HepG2 (cell line): ENCODE results near the gene ZMYND10. TPM values are rescaled to one million over a fixed set of nuclear protein-coding genes. Genes with fewer than 3 reads are reported as not detected.

Experiments used
- ATF7 ChIP-seq, 2 experiments: fragments of 450-650 bp in 1 of 2; sonication (generic) in 1 of 2; formaldehyde crosslinking in 1 of 2; IDR thresholded peaks; 2 replicates each; pipeline versions ENCODE4 v1.4.0 to v1.6.1; 2016 to 2020; ENCODE audit warnings: antibody characterized with exemption in 1 of 2, mild to moderate bottlenecking in 1 of 2, missing genetic modification reagents in 1 of 2
- CBFB ChIP-seq: sonication (generic); formaldehyde crosslinking; IDR thresholded peaks from 2 replicates; pipeline ENCODE4 v1.4.0; 2020; ENCODE audit warnings: missing genetic modification reagents
- FUBP1 ChIP-seq: sonication (generic); formaldehyde crosslinking; IDR thresholded peaks from 2 replicates; pipeline ENCODE4 v1.5.1; 2020; ENCODE audit warnings: missing genetic modification reagents, mild to moderate bottlenecking, borderline replicate concordance
- GABPA ChIP-seq, 2 experiments: IDR thresholded peaks; 2 replicates each; pipeline ENCODE4 v1.6.1; 2011 to 2016; ENCODE audit warnings: low read depth in 2 of 2, low read length in 1 of 2, missing biosample characterization in 1 of 2, missing genetic modification characterization in 1 of 2
- RFXAP ChIP-seq: sonication (generic); formaldehyde crosslinking; IDR thresholded peaks from 2 replicates; pipeline ENCODE4 v1.4.0; 2020; ENCODE audit warnings: missing genetic modification reagents, borderline replicate concordance
- SALL2 ChIP-seq: sonication (generic); formaldehyde crosslinking; IDR thresholded peaks from 2 replicates; pipeline ENCODE4 v1.8.1; 2023; ENCODE audit warnings: mild to moderate bottlenecking, missing genetic modification reagents, inconsistent platforms
- TOPORS ChIP-seq: sonication (generic); formaldehyde crosslinking; IDR thresholded peaks from 2 replicates; pipeline ENCODE4 v1.8.0; 2023; ENCODE audit warnings: mild to moderate bottlenecking, missing genetic modification reagents
- TP53 ChIP-seq: sonication (generic); formaldehyde crosslinking; conservative IDR thresholded peaks from 2 replicates; pipeline ENCODE4 v1.4.0; 2020; ENCODE audit warnings: missing genetic modification reagents
- ZBTB1 ChIP-seq: sonication (generic); formaldehyde crosslinking; IDR thresholded peaks from 2 replicates; pipeline ENCODE4 v1.4.0; 2020; ENCODE audit warnings: missing genetic modification reagents, borderline replicate concordance
- ZBTB14 ChIP-seq: sonication (generic); formaldehyde crosslinking; IDR thresholded peaks from 2 replicates; pipeline ENCODE4 v1.4.0; 2020; ENCODE audit warnings: missing genetic modification reagents
- ZFP37 ChIP-seq: sonication (generic); formaldehyde crosslinking; IDR thresholded peaks from 2 replicates; pipeline ENCODE4 v1.4.0; 2020; ENCODE audit warnings: missing genetic modification reagents, borderline replicate concordance
- ZFYVE20 ChIP-seq: sonication (generic); formaldehyde crosslinking; IDR thresholded peaks from 2 replicates; pipeline ENCODE4 v1.8.0; 2023; ENCODE audit warnings: low read depth, mild to moderate bottlenecking, moderate library complexity, missing genetic modification reagents, borderline replicate concordance
- ZNF615 ChIP-seq: sonication (generic); formaldehyde crosslinking; IDR thresholded peaks from 2 replicates; pipeline ENCODE4 v1.5.0; 2020; ENCODE audit warnings: mild to moderate bottlenecking, missing genetic modification reagents, borderline replicate concordance
- ZNF629 ChIP-seq: sonication (generic); formaldehyde crosslinking; conservative IDR thresholded peaks from 2 replicates; pipeline ENCODE4 v1.5.0; 2020; ENCODE audit warnings: missing genetic modification reagents
- ZXDC ChIP-seq: sonication (generic); formaldehyde crosslinking; IDR thresholded peaks from 2 replicates; pipeline ENCODE4 v1.5.0; 2020; ENCODE audit warnings: mild to moderate bottlenecking, missing genetic modification reagents
- polyA plus RNA-seq, 8 experiments: library from polyadenylated mRNA; depleted of rRNA in 3 of 8; stranded (reverse) in 7 of 8; unstranded in 1 of 8; fragments of >200 nt; fragmentation: Illumina TruSeq in 4 of 8; extraction: Trizol in 4 of 8; gene quantifications; 2 replicates each; pipeline versions ENCODE4 v1.2.1 to v1.2.3, GENCODE V29; 2011 to 2016; ENCODE audit warnings: low read depth in 4 of 8, missing spikeins in 1 of 8, mixed read lengths in 1 of 8; ENCODE audit not compliant: insufficient read depth in 1 of 8
- total RNA-seq, 5 experiments: library from RNA; depleted of rRNA; stranded (reverse); fragments of >200 nt; fragmentation: Illumina TruSeq; extraction: Trizol; gene quantifications; 2 replicates each; pipeline ENCODE4 v1.2.3, GENCODE V29; 2016; ENCODE audit warnings: low read depth in 1 of 5
- TF ChIP-seq, protein P1 (sequence below): sonication (generic); formaldehyde crosslinking; IDR thresholded peaks from 2 replicates; pipeline ENCODE4 v1.4.0; 2020; ENCODE audit warnings: missing genetic modification reagents

ZMYND10 gene
- total and polyA plus RNA-seq, 2 of the 13 experiments (the other 11 are each of a cell fraction or from before 2014, with no cell fraction given): 0.60 to 0.74 TPM

DNA sequence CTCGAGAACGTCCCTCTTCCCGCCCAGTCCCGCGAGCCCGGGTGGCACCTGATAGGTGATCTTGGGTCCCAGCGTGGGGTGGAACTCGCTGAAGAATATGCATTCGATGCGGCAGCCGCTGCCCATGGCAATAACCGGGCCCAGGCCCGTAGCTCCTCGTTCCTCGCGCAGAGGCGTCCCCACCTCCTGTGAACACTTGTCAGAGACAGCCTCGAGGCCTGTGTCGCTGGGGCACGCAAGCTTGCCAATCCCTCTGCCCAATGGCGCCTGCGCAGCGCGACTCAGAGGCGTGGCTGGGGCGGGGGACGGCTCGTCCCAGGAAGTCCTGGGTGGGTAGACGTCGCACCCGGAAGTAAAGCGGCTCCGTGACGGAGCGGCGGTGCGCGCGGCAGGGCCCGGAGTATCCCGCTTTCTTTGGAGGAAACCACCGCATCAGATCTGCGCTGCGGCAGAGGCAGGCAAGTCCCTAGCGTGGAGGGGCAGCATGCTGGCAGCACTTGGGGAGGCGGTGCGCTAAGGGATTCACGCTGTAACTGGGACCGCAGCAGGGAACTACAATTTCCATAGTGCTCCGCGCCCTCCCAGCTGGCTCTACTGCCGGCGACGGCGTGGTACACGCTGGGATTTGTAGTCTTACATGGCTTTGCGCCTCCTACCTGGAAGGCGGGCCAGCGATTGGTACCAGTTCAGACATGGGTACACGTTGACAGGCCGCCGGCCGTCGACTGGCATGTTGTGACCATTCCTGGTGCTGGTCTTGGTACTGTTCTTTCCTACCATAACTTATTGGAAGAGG, 5.2 kb upstream of the ZMYND10 start, which contains the start of the genes CYB561D2 and NPRL2 (continued):
- TF ChIP-seq FUBP1 (no peak), GABPA (IDR thresholded peaks at IDR 0.05; ENCODE audit: low read depth, low read length) (no peak), GABPA (CRISPR knock-in tag; IDR thresholded peaks at IDR 0.05; ENCODE audit: low read depth) (peak; percentile 93), ZBTB1 (0 out of 2 replicates have a peak, but pooled peaks have one; percentile 14), CBFB (CRISPR knock-in tag) (peak; percentile 76; the same call in 1 of the 2 replicates), TOPORS (CRISPR knock-in tag) (peak; percentile 99), RFXAP (CRISPR knock-in tag) (peak; percentile 77; the same call in 1 of the 2 replicates), ZFP37 (CRISPR knock-in tag) (peak; percentile 96; the same call in 1 of the 2 replicates), ZBTB14 (CRISPR knock-in tag) (peak; percentile 40), ZXDC (no peak; the same call in 1 of the 2 replicates), ZFYVE20 (CRISPR knock-in tag) (peak; percentile 93; the same call in 1 of the 2 replicates), SALL2 (peak; percentile 94), ZNF615 (CRISPR knock-in tag) (peak; percentile 37; the same call in 1 of the 2 replicates), ZNF629 (CRISPR knock-in tag) (peak; percentile 7; the same call in 1 of the 2 replicates), TP53 (CRISPR knock-in tag) (no peak), ATF7 (IDR thresholded peaks at IDR 0.05) (no peak), ATF7 (CRISPR knock-in tag; IDR thresholded peaks at IDR 0.05) (no peak; the same call in 1 of the 2 replicates)
- TF ChIP-seq, protein P1, sequence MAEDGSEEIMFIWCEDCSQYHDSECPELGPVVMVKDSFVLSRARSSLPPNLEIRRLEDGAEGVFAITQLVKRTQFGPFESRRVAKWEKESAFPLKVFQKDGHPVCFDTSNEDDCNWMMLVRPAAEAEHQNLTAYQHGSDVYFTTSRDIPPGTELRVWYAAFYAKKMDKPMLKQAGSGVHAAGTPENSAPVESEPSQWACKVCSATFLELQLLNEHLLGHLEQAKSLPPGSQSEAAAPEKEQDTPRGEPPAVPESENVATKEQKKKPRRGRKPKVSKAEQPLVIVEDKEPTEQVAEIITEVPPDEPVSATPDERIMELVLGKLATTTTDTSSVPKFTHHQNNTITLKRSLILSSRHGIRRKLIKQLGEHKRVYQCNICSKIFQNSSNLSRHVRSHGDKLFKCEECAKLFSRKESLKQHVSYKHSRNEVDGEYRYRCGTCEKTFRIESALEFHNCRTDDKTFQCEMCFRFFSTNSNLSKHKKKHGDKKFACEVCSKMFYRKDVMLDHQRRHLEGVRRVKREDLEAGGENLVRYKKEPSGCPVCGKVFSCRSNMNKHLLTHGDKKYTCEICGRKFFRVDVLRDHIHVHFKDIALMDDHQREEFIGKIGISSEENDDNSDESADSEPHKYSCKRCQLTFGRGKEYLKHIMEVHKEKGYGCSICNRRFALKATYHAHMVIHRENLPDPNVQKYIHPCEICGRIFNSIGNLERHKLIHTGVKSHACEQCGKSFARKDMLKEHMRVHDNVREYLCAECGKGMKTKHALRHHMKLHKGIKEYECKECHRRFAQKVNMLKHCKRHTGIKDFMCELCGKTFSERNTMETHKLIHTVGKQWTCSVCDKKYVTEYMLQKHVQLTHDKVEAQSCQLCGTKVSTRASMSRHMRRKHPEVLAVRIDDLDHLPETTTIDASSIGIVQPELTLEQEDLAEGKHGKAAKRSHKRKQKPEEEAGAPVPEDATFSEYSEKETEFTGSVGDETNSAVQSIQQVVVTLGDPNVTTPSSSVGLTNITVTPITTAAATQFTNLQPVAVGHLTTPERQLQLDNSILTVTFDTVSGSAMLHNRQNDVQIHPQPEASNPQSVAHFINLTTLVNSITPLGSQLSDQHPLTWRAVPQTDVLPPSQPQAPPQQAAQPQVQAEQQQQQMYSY (CRISPR knock-in tag): peak; percentile 52; the same call in 1 of the 2 replicates
